Suprapubic skin (tissue), 4 donors: ENCODE measurements around the gene CRYBG1.

ENCODE experiments used
- EP300 ChIP-seq: sonication (generic); formaldehyde crosslinking; IDR thresholded peaks from one replicate; pipeline ENCODE4 v1.6.1; 2017; ENCODE audit warnings: antibody characterized with exemption
- POLR2AphosphoS5 ChIP-seq, 3 donors: sonication (generic); formaldehyde crosslinking; IDR thresholded peaks; one replicate each; pipeline ENCODE4 v1.6.1; 2017; ENCODE audit warnings: antibody characterized with exemption in 3 of 3
- TF ChIP-seq, protein P1 (sequence below), 2 donors: fragments of 200-600 bp in 1 of 2; fragments of 450-650 bp in 1 of 2; sonication (generic) in 1 of 2; IDR thresholded peaks; one replicate each; pipeline ENCODE4 v1.5.1; 2016 to 2019; ENCODE audit warnings: antibody characterized with exemption in 2 of 2, mild to moderate bottlenecking in 1 of 2, moderate library complexity in 1 of 2

DNA sequence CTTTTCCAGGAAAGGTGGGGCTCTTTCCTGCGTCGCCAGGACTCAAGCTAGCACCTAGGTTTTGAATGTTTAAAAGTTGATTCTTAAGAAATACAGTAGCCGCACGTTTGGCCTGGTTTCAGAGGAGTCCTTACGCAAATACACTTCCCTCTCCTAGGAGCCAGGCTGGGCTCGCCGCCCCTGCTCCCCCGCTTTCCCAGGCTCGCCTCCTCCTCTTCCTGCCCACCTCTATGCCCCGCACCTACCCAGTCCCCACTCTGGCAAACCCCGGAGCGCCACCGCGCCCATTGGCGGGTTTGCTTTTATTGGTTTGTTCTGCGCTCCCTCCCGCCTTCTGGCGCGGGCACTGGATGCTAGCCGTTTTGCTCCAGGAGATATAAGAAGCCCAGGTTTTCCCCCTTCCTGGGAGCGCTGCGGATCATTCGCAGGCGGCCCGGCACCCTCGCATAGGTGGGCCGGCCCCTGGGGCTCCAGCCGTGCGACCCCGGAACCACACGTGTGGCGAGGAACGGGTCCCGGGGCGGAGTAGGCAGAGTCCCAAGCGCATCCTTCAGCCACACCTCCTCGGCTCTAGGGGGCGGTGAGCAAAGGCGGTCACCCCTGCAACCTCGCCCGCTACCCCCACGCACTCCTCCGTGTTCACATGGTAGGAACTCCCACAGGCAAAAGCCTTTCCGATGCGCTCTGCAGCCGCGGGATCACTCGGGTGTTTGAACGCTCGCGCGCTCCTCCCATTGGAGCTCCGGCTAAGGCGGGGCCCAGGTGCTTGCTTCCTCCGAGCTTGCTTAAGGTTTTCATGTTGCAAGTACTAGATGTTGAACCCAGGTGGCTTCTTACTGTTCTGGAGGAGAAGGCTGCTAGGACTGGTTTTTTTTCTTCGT is 149.8 kb downstream of the CRYBG1 start:
- TF ChIP-seq, protein P1, sequence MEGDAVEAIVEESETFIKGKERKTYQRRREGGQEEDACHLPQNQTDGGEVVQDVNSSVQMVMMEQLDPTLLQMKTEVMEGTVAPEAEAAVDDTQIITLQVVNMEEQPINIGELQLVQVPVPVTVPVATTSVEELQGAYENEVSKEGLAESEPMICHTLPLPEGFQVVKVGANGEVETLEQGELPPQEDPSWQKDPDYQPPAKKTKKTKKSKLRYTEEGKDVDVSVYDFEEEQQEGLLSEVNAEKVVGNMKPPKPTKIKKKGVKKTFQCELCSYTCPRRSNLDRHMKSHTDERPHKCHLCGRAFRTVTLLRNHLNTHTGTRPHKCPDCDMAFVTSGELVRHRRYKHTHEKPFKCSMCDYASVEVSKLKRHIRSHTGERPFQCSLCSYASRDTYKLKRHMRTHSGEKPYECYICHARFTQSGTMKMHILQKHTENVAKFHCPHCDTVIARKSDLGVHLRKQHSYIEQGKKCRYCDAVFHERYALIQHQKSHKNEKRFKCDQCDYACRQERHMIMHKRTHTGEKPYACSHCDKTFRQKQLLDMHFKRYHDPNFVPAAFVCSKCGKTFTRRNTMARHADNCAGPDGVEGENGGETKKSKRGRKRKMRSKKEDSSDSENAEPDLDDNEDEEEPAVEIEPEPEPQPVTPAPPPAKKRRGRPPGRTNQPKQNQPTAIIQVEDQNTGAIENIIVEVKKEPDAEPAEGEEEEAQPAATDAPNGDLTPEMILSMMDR (IDR thresholded peaks at IDR 0.05): no peak
- no peak for TF ChIP-seq EP300
- TF ChIP-seq POLR2AphosphoS5 (IDR thresholded peaks at IDR 0.05): no peak
